ENCODE results near the gene CAPN10. TPM values are rescaled to one million over a fixed set of nuclear protein-coding genes. Genes with fewer than 3 reads are reported as not detected.

The CAPN10 gene
- total RNA-seq, 1 donor from 2014 or later, result 13.7 TPM

DNA sequence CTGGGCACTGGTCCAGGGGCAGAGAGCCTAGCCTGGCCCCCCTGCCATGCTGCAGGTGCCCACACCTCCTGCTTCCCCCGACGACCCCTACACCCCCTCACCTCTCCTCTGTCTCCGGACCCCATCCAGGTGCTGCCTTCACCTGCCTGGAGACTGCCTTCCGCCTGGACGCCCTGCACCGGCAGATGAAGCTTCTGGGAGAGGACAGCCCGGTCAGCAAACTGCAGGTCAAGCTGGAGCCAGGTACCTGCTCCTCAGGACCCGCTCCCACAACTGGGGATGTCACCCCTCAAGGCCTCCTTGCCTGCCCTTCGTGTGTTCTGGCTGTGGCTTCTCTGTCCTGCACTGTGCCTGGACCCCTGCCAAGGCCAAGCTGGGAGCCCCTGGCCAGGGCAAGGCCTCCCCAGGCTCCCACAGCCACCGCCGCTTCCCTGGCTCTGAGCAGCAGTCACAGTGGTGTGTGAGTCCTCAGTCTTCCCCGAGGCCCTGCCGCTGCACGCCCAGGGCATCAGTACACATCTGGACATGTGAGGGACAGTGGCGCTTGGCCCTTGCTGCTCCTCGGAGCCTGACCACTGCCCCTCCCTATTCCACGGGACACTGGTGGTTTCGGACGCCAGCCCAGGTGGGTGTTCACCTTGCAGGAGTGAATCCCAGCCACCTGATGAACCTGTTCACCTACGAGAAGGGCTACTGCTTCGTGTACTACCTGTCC lies 12.0 kb upstream of the CAPN10 start:
- DNase-seq (ENCODE audit: low spot score) (no peak), ATAC-seq (no peak)

DNA sequence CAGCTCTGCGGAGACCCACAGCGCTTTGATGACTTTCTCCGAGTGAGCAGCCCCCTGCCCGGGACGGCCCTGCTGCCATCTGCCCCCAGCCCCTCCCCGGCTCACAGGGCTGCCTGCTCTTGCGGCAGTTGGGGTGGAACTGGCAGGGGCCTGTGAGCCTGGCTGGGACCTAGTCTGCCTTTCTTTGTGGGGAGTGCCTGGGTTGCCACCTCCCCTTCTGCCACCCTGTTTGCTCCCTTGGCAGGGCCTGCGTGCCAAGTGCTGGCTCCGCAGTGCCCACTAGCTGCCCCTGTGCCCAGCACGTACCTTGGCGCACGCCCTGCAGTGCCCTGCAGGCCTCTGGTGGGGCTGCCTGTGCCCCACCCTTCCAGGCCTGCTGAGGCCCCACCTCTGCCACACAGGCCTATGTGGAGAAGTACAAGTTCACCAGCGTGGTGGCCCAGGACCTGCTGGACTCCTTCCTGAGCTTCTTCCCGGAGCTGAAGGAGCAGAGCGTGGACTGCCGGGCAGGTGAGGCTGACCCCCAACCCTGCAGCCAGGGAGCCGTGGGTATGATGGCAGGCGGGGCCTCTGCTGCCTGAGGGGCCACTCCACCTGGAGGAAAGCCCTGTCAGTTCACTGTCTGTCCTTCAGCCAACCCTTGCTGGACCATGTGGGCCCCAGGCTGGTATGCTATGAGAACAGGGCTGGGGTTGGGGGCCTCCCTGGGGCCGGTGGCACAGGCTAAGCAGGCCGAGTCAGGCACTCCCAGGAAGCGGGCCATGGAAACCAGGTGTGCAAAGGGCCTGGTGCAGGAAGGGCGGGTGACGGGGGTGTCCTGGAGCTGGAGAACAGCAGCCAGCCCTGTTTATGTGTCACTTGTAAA lies 11.2 kb upstream of the CAPN10 start:
- DNase-seq (ENCODE audit: low spot score) (no peak), ATAC-seq (no peak)

DNA sequence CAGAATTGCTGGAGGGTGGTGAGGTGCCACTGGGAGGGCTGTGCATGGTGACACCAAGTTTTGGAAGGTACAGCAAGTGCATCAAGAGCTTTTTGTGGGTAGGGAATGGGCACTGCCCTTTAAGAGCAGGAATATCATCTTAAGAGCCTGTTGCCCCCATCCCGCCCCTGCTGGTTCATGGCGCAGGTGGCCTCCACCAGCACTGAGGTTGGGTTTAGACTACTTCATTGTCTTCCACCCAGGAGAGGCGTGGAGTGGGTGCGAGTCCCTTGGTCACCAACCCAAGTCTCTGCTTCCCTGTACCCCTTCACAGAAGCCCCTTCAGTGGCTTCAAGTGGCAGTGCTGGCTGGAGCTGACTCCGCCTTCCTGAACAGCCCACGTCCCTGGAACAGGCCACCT lies 10.5 kb upstream of the CAPN10 start:
- no peak for DNase-seq (ENCODE audit: low spot score)
- ATAC-seq, result no peak

DNA sequence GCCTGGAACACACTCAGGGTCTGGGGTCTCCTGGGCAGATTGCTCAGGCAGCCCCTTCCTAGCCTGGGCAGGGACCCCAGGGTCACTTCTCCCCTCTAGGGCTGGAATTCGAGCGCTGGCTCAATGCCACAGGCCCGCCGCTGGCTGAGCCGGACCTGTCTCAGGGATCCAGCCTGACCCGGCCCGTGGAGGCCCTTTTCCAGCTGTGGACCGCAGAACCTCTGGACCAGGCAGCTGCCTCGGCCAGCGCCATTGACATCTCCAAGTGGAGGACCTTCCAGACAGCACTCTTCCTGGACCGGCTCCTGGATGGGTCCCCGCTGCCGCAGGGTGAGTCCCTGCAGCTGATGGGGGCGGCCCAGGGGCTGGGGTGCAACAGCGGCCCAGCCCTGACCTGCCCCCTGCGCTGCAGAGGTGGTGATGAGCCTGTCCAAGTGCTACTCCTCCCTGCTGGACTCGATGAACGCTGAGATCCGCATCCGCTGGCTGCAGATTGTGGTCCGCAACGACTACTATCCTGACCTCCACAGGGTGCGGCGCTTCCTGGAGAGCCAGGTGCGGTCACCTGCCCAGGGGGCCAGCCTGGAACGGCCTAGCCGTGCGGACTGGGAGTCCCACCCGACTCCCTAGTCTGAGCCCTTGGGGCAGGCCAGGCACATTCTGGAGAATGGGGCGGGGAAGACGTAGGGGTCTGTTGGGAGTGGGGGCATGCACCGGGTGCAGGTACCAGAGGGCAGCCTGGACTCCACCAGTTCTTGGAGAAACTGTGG lies 9.9 kb upstream of the CAPN10 start:
- DNase-seq (ENCODE audit: low spot score) (no peak), ATAC-seq (no peak)

DNA sequence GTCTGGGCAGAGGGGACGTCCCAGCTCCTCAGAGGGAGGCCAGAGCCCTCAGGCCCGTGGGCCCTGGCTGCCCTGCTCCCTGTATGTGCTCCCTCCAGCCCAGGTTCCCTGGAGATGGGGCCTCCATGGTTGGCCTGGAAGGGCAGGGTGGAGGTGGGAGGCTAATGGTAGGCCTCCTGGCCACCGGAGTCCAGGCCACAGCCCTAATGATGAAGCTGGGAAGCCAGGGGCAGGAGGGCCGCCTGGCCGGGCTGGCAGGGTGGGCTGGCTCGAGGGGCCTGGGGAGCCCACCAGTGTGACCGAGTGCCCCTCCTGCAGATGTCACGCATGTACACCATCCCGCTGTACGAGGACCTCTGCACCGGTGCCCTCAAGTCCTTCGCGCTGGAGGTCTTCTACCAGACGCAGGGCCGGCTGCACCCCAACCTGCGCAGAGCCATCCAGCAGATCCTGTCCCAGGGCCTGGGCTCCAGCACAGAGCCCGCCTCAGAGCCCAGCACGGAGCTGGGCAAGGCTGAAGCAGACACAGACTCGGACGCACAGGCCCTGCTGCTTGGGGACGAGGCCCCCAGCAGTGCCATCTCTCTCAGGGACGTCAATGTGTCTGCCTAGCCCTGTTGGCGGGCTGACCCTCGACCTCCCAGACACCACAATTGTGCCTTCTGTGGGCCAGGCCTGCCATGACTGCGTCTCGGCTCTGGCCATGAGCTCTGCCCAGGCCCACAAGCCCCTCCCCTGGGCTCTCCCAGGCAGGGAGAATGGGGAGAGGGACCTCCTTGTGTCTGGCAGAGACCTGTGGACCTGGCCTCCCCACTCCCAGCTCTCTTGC lies 9.0 kb upstream of the CAPN10 start:
- ATAC-seq, result no peak
- no peak for DNase-seq (ENCODE audit: low spot score)

DNA sequence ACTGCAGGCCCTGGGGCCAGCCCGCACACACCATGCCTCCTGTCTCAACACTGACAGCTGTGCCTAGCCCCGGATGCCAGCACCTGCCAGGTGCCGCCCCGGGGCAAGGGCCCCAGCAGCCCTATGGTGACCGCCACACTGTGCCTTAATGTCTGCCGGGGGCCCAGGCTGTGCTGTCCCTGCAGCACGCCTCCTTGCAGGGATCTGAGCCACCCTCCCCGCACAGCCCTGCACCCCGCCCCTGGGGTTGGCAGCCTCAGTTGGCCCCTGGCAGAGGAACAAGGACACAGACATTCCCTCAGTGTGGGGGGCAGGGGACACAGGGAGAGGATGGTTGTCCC lies 8.5 kb upstream of the CAPN10 start:
- no peak for ATAC-seq
- DNase-seq (ENCODE audit: low spot score), result no peak

DNA sequence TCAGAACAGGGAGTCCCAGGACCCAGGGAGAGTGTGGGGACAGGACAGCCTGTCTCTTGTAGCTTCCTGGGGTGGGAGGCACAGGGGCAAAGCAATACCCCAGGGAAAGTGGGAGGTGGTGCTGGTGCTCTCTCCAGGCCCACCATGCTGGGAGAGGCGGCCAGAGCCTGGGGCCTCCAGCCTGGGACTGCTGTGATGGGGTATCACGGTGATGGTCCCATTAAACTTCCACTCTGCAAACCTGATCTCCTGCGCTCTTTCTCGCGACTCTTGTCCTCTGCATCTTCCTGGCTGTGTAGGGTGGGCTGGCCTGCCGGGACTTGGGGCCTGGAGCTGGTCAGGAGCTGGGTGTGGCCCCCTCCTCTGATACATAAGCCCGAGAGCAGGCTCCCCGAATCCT lies 8.0 kb upstream of the CAPN10 start:
- DNase-seq (ENCODE audit: low spot score), result no peak

DNA sequence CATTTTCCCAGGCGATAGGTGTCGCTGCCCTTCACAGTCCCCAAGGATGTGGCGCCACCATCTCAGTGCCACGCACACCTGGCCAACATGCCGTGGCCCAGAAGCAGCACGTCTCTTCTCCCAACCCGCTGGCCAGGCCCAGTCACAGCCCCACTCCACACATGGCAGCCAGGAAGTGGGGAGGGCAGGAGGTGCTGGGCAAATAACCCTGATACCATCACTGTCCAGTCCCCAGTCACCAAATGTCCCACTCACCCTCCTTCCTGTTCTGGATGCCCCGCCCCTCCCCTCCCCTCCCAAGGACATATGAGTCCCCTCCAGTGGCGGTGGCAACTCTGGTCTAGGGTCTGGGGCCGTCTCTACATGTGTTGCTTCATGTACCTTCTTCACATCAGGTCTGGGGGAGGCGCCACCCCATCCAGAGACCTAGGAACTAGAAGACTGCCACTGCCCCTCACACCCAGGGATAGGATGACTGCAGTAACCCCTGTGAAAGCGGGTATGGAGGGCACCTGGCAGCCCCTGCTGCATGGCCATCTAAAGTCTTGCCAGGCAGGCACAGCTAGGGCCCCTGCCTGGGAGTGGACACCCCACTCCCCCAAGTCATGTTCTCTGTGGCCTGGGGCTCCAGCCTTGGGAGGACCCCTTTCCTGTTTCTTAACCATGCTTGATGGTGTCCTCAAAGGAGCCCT lies 7.3 kb upstream of the CAPN10 start:
- no peak for DNase-seq (ENCODE audit: low spot score)
- no peak for ATAC-seq

More for the DNA sequence above, 8.0 kb upstream of the CAPN10 start:
- no peak for ATAC-seq

DNA sequence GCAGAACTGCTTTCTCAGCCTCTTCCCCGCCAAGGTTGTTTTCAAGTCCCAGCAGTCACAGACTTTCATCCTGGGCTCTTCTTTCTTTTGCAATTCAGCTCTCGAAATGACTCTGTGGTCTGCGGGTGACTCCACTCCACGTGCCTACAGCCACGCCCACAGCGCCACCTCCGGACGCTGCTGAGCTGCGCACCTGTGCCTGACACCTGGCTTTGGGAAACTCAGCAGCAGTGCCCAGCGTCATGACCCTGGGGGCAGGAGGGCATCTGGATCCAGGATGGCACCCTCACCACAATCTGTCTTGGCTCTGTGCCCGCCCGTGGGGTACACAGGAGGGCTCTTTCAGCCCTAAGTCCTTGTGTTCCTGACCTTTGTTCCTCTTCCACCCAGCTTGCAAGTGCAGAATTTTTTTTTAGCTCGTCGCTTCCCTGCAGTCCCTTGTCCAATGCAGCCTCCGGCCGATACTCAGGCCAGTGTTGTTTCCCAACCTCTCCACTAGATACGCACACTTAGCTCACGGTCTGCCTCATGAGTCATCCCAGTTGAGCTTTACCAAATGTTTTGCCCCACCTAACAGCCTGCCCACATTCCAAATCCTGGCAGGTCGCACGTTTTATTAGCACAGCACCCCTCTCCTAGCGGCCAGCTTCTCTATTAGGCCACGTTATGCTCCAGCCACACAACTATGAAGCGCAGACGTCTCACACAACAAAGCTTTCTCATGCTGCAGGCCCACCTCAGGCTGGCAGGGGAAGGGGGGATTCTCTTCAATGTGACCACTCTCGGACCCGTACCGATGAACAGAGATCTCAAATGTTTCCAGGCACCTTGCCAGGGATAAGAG lies 6.5 kb upstream of the CAPN10 start:
- DNase-seq (ENCODE audit: low spot score), result peak; percentile 88
- ATAC-seq, result peak; percentile 81

DNA sequence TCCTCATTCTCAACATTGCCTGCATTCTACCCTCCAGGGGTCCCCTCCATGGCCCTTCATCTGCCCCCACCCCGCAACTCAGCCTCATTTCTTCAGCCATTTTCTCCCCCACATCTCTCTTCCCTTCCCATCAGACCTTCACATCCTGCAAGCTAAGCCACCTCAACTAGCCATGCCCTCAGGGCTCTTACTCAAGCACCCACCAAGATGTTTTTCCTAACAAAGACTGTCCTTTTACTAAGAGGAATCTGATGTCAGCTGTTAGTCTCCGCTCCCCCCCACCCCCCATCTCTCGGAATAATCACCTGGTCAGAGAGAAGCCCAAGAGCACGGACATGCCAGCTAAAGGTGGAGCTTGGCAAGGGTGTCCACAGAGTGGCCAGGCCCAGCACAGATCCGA lies 4.7 kb upstream of the CAPN10 start:
- ATAC-seq (no peak), DNase-seq (ENCODE audit: low spot score) (no peak)

DNA sequence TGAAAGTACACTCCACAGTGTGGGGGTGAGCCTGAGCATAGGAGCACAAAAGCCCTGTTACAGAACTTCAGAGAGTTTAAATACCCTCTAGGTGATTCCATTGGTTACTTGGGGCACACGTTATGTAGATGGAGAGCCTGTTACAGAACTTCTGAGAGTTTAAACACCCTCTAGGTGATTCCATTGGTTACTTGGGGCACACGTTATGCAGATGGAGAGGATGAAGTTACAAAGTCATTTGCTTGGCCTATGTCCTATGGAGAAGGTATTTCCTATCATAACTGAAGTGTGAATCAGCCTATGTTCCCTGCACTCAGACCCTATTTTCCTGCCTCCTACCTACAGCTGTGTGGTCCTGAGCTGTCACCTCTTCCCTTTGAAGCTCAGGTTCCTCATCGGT lies 3.8 kb upstream of the CAPN10 start:
- ATAC-seq, result no peak
- no peak for DNase-seq (ENCODE audit: low spot score)

DNA sequence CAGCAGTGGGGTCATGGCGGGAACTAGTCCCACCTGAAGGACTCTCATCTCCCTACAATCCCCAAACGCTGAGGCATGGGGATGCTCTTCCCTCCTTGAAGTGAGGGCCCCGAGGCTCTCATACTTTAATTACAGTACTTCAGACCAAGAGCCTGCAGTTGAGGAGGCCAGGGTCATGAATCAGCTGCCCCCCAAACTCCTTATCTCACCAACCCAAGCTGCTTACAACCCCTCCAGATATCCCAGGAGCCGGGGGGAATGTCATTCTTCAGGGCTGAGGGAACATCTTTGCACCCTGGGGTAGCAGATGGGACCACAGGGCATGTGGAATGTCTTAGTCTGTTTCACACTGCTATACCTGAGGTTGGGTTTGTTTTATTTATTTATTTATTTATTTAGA lies 2.8 kb upstream of the CAPN10 start:
- ATAC-seq (no peak), DNase-seq (ENCODE audit: low spot score) (no peak)

DNA sequence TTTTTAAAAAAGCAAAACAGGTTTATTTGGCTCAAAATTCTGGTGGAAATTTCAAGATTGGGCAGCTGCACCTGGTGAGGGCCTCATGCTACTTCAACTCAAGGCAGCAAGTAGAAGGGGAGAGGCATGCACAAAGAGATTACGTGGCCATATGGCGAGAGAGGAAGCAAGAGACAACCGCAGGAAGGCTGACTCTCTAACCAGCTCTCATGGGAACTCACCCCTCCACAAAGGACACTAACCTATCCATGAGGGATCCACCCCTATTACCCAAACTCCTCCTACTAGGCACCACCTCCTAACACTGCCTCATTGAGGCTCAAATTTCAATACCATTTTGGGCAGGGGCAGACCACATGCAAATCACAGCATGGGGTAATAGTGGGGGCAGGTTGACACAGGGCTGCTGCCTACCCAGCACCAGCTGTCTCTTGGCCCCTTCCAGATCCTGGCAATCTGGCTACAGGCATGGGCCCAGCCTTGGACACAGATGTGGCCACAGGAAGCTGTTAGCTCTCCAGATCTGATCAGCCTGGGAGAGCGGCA lies 2.0 kb upstream of the CAPN10 start:
- DNase-seq (ENCODE audit: low spot score) (no peak), ATAC-seq (no peak)

DNA sequence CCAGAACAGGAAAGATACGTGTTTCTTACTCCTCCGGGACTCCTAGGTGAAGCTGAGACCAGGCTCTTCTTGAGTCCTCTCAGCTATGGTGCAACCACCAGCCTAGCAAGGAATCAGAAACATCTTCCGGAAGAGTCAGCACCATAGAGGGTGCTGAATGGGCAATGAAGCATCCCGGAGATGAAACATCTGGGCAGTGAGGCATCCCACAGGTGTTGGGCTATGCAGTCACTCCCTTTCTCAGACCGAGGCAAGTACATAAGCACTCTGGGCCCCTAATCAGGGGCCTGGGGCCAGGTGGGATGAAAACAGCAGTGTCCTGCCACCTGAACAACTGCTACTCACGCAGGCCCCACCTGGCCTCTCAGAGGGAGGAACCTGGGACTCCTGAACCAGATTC lies 1.4 kb upstream of the CAPN10 start:
- ATAC-seq, result no peak
- DNase-seq (ENCODE audit: low spot score), result no peak

DNA sequence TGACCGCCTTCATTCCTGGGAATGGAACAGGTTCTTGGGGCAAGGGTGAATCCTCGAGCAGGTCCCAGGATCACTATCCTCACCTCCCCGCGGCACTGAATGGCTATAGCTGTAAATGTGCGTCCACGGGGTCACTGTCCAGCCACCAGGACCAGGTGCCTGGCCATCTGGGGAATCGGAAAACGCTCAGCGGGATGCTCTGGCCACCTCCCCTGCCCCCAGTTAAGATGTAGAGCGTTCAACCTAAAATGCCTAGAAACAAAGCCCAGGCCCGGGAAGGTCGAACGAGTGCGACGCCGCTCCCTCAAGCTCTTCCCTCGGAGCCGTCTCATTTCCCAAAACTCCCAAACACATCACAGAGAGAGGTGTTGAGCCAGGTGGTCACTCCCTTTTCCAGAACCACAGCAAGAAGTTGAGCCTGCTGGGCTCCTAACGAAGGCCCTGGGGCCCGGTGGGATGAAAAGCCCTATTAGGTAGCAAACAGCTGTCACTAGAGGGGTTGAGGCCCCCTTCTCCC lies 795 bp upstream of the CAPN10 start:
- ATAC-seq (no peak), DNase-seq (ENCODE audit: low spot score) (no peak)

DNA sequence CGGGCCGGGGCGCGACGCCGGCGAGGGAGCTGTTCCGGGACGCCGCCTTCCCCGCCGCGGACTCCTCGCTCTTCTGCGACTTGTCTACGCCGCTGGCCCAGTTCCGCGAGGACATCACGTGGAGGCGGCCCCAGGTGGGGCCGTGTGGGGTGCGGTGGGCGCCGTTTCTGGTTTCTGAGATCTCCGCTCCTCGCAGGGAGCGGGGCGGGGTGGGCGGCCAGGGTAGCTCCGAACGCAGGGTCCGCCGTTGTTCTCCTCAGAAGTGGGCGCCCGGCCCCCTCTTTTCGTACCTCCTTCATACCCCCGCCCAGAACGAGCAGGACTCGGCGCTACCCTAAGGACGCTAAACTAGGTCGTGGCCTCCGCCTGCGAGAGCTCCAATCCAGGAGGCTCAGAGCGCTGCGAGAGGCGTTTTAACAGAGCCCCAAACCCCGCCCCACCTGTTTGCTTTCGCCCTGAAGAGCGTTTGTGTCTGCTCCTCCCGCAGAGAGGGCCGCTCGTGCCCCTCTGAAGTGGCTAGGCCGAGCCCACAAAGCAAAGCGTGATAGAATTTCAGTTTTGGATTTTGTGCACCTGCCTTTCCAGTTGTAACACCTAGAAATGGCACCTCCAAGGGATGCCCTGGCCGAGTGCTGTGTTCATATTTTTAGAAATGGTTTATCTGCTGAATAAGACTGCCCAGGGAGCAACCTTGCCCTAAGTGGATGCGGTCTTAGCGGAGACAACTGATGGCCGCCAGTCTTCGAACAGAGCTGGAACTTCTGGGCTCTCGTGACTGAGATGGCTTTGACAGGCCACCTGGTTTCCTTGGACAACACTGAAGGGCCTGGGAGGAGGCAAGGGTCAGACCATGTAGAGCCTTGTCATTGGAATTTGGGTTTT lies 626 bp downstream of the CAPN10 start:
- no peak for DNase-seq (ENCODE audit: low spot score)
- ATAC-seq, result peak; percentile 55

DNA sequence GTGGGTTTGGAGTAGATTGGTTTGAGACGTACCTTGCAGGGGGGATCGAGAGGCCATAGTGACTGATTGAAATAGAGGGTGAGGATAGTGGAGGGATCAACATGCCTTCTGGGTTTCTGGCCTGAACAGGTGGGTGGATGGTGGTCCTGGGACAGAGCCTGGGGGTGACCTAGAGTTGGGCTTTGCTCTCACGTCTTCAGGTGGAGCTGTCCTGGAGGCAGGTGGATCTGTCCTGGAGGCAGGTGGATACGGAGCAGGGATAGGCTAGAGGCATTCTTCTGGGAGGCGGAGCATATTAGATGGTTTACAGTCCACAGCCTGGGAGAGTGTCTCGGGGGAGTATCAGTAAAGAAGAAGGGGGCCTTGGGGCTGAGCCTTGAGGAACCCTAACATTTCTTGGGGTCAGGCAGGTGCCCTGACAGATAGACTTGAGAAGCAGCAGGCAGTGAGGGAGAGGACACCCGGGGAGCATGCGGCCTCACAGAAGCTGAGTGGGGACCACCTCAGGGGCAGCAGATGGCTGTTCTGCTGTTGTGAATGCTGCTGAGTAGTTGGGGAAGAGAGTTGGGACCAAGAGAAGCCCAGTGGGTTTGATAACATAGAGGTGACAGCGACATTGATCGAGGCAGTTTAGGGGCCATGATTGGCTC lies 1.6 kb downstream of the CAPN10 start:
- no peak for ATAC-seq
- DNase-seq (ENCODE audit: low spot score), result no peak
